ENCODE measurements around the gene ACVR1.

ACVR1 gene

GRCh38 chr2:157876066-157876785, at the start of gene ACVR1:
TSS of gene ACVR1 (minus strand) at chr2:157876330. CDS start at chr2:157799493, 76,837 bp downstream.
- Mint-ChIP-seq H3K9me3 (no peaks in the 10 kb centered on the region), H3K27ac (peak within 1 kb of the TSS; percentile 98), H3K36me3 (ENCODE audit: low read depth) (no peaks in the 10 kb centered on the region), H3K4me3 (peak within 1 kb of the TSS; percentile 97), H3K4me1 (peaks cover 51% of the 10 kb centered on the region), H3K27me3 (ENCODE audit: low read depth, poor library complexity) (peaks cover 6% of the 10 kb centered on the region)
- DNase-seq: peak; percentile 89
- no peak for TF ChIP-seq CTCF (IDR thresholded peaks at IDR 0.05)

GRCh38 chr2:157925071-157925470, 48.9 kb upstream of the ACVR1 start:
- H3K27me3 Mint-ChIP-seq (ENCODE audit: low read depth, poor library complexity): peaks cover 3% of the 10 kb centered on the region
- no peak overlapping the region for H3K4me3 Mint-ChIP-seq
- no peak overlapping the region for H3K27ac Mint-ChIP-seq
- H3K36me3 Mint-ChIP-seq (ENCODE audit: low read depth): no peaks in the 10 kb centered on the region
- DNase-seq: no peak
- no peak for TF ChIP-seq CTCF (IDR thresholded peaks at IDR 0.05)
- H3K9me3 Mint-ChIP-seq: peaks cover 3% of the 10 kb centered on the region
- H3K4me1 Mint-ChIP-seq: peaks cover 15% of the 10 kb centered on the region

GRCh38 chr2:157923598-157924217, 47.6 kb upstream of the ACVR1 start:
- Mint-ChIP-seq H3K4me1 (peaks cover 16% of the 10 kb centered on the region), H3K9me3 (no peaks in the 10 kb centered on the region), H3K27me3 (ENCODE audit: low read depth, poor library complexity) (peaks cover 3% of the 10 kb centered on the region), H3K4me3 (no peak overlapping the region), H3K27ac (no peak overlapping the region), H3K36me3 (ENCODE audit: low read depth) (no peaks in the 10 kb centered on the region)
- TF ChIP-seq CTCF (IDR thresholded peaks at IDR 0.05): no peak
- no peak for DNase-seq

- H3K4me3 Mint-ChIP-seq: no peak overlapping the region
- TF ChIP-seq CTCF (IDR thresholded peaks at IDR 0.05): no peak
- no peak for DNase-seq
- H3K4me1 Mint-ChIP-seq: peaks cover 21% of the 10 kb centered on the region
- peaks cover 3% of the 10 kb centered on the region for H3K27me3 Mint-ChIP-seq (ENCODE audit: low read depth, poor library complexity)
- H3K27ac Mint-ChIP-seq: no peak overlapping the region
- no peaks in the 10 kb centered on the region for H3K36me3 Mint-ChIP-seq (ENCODE audit: low read depth)
- H3K9me3 Mint-ChIP-seq: peaks cover 4% of the 10 kb centered on the region
Measured at GRCh38 chr2:157922815-157923214, 46.7 kb upstream of the ACVR1 start.

GRCh38 chr2:157922336-157922735, 46.2 kb upstream of the ACVR1 start:
- H3K9me3 Mint-ChIP-seq: peaks cover 4% of the 10 kb centered on the region
- H3K27me3 Mint-ChIP-seq (ENCODE audit: low read depth, poor library complexity): peaks cover 3% of the 10 kb centered on the region
- no peaks in the 10 kb centered on the region for H3K36me3 Mint-ChIP-seq (ENCODE audit: low read depth)

More at GRCh38 chr2:157922336-157922735, 46.2 kb upstream of the ACVR1 start:
- no peak for DNase-seq
- Mint-ChIP-seq H3K4me3 (no peak overlapping the region), H3K27ac (no peak overlapping the region), H3K4me1 (peaks cover 21% of the 10 kb centered on the region)
- no peak for TF ChIP-seq CTCF (IDR thresholded peaks at IDR 0.05)
